Measurements from ENCODE around the gene PES1.

Gene PES1

DNA sequence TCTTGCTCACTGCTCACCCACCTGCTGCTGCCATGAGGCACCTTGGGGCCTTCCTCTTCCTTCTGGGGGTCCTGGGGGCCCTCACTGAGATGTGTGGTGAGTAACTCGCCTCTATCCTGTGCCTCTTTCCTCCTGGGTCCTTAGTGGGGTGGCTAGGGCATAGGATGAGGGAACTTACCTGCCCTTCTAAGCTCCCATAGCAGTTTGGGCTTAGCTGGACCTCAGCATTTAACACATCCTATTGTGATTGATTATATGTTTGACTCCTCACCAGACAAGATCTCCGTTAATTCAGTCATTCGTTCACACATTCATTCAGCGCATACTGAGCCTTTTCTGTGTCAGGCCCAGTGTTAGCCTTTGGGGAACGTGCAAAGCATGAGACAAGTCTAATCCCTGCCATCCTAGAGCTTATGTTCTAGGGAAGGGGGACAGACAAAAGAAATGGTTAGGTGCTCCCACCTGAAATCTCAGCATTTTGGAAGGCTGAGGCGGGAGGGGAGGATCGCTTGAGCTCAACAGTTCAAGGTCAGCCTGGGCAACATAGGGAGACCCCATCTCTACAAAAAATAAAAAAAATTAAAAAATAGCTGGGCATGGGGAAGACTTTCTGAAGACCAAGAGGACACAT, 15.7 kb upstream of the PES1 start:
- peaks cover 16% of the 10 kb centered on the region for H3K36me3 ChIP-seq (ENCODE audit: insufficient read depth, low read length)
- peak overlapping the region; percentile 56 to 94 for H3K4me3 ChIP-seq (ENCODE audit: low read depth in 1 of 2, low read length in 2 of 2)
- H3K9me3 ChIP-seq (ENCODE audit: low read length) = no peaks in the 10 kb centered on the region
- no peaks in the 10 kb centered on the region for H3K27me3 ChIP-seq (ENCODE audit: control insufficient read depth in 1 of 2, insufficient read depth in 2 of 2, low read length in 2 of 2)
- H3K4me1 ChIP-seq (ENCODE audit: insufficient read depth, low read length) = peaks cover 43% of the 10 kb centered on the region
- peak overlapping the region; percentile 82 for H3K27ac ChIP-seq (ENCODE audit: low read depth, low read length)
- peak overlapping the region; percentile 43 for H3K9ac ChIP-seq (ENCODE audit: low read length)

- Histone ChIP-seq H3K36me3 (ENCODE audit: insufficient read depth, low read length) (peaks cover 16% of the 10 kb centered on the region), H3K27me3 (ENCODE audit: control insufficient read depth in 1 of 2, insufficient read depth in 2 of 2, low read length in 2 of 2) (no peaks in the 10 kb centered on the region), H3K9ac (ENCODE audit: low read length) (peak within 1 kb of the TSS; percentile 43), H3K4me1 (ENCODE audit: insufficient read depth, low read length) (peaks cover 43% of the 10 kb centered on the region), H3K27ac (ENCODE audit: low read depth, low read length) (peak within 1 kb of the TSS; percentile 82), H3K4me3 (ENCODE audit: low read depth in 1 of 2, low read length in 2 of 2) (peak within 1 kb of the TSS; percentile 56 to 94), H3K9me3 (ENCODE audit: low read length) (no peaks in the 10 kb centered on the region)
These were observed 15.0 kb upstream of the PES1 start, which contains the start of gene TCN2 for GRCh38 chr22:30606455-30607299. TSS of gene TCN2 (plus strand) at chr22:30607174. CDS start at chr22:30607332, 158 bp downstream.

DNA sequence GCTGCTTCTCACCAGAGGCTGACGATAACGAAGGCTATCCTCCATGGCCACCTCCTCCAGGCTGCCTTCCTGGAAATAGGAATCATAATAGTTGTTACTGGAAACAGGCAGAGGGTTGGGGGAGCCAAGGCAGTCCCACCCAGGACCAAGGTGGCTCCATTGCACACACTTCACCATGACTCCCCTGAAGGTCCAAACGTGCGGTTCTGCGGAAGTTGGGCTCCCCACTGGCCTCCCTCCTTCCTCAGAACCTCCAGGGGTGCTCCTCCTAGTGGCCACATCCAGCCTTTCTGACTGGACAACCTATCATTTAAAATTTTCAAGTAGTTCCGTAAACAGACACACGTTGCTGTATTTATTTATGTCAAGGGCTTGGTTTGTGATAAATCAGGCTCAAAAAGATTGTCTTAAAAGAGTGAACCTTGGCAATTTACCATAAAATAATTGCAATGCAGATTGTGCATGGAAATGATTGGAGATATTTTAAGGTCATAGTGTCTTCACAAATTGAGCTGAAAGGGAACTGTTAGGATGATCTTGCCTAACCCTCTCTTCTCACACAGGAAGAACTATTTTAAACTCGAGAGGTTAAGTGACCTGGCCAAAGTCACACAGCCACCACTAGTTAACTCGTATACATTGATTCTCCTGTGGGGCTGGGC, 13.9 kb upstream of the PES1 start:
- H3K27me3 ChIP-seq (ENCODE audit: control insufficient read depth in 1 of 2, insufficient read depth in 2 of 2, low read length in 2 of 2) = no peaks in the 10 kb centered on the region
- peaks cover 43% of the 10 kb centered on the region for H3K4me1 ChIP-seq (ENCODE audit: insufficient read depth, low read length)
- H3K4me3 ChIP-seq (ENCODE audit: low read depth in 1 of 2, low read length in 2 of 2) = peak overlapping the region; percentile 23 to 94
- no peak overlapping the region for H3K9ac ChIP-seq (ENCODE audit: low read length)
- H3K9me3 ChIP-seq (ENCODE audit: low read length) = no peaks in the 10 kb centered on the region
- H3K36me3 ChIP-seq (ENCODE audit: insufficient read depth, low read length) = peaks cover 5% of the 10 kb centered on the region
- no peak overlapping the region for H3K27ac ChIP-seq (ENCODE audit: low read depth, low read length)

DNA sequence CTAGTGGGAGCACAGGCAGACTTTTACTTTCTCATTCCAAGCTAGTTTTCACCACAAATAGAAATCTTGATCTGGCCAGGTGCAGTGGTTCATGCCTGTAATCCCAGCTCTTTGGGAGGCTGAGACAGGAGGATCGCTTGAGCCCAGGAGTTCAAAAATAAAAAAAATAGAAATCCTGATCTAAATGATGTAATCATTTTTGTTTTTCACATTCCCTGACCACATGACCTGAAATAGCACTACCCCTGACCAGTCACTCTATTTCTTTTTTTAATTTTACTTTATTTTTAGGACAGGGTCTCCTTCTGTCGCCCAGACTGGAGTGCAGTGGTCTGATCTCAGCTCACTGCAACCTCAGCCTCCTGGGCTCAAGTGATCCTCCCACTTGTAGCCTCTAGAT, 13.0 kb upstream of the PES1 start:
- Histone ChIP-seq H3K27ac (ENCODE audit: low read depth, low read length) (no peak overlapping the region), H3K9ac (ENCODE audit: low read length) (no peak overlapping the region), H3K4me1 (ENCODE audit: insufficient read depth, low read length) (peaks cover 37% of the 10 kb centered on the region), H3K4me3 (ENCODE audit: low read depth in 1 of 2, low read length in 2 of 2) (no peak overlapping the region), H3K9me3 (ENCODE audit: low read length) (no peaks in the 10 kb centered on the region), H3K27me3 (ENCODE audit: control insufficient read depth in 1 of 2, insufficient read depth in 2 of 2, low read length in 2 of 2) (no peaks in the 10 kb centered on the region), H3K36me3 (ENCODE audit: insufficient read depth, low read length) (no peaks in the 10 kb centered on the region)

- Histone ChIP-seq H3K9ac (ENCODE audit: low read length) (no peak overlapping the region), H3K9me3 (ENCODE audit: low read length) (no peaks in the 10 kb centered on the region), H3K4me1 (ENCODE audit: insufficient read depth, low read length) (peaks cover 27% of the 10 kb centered on the region), H3K27me3 (ENCODE audit: control insufficient read depth in 1 of 2, insufficient read depth in 2 of 2, low read length in 2 of 2) (no peaks in the 10 kb centered on the region), H3K36me3 (ENCODE audit: insufficient read depth, low read length) (no peaks in the 10 kb centered on the region), H3K27ac (ENCODE audit: low read depth, low read length) (no peak overlapping the region), H3K4me3 (ENCODE audit: low read depth in 1 of 2, low read length in 2 of 2) (no peak overlapping the region)
These were observed 12.1 kb upstream of the PES1 start for GRCh38 chr22:30603801-30604200.

- no peaks in the 10 kb centered on the region for H3K36me3 ChIP-seq (ENCODE audit: insufficient read depth, low read length)
- H3K27me3 ChIP-seq (ENCODE audit: control insufficient read depth in 1 of 2, insufficient read depth in 2 of 2, low read length in 2 of 2) = no peaks in the 10 kb centered on the region
These were observed 10.3 kb upstream of the PES1 start for GRCh38 chr22:30602049-30602448.

GRCh38 chr22:30601464-30601863, 9.8 kb upstream of the PES1 start:
- Histone ChIP-seq H3K9ac (ENCODE audit: low read length) (no peak overlapping the region), H3K27me3 (ENCODE audit: control insufficient read depth in 1 of 2, insufficient read depth in 2 of 2, low read length in 2 of 2) (no peaks in the 10 kb centered on the region), H3K27ac (ENCODE audit: low read depth, low read length) (no peak overlapping the region)

More at GRCh38 chr22:30602049-30602448, 10.3 kb upstream of the PES1 start:
- Histone ChIP-seq H3K4me3 (ENCODE audit: low read depth in 1 of 2, low read length in 2 of 2) (no peak overlapping the region), H3K9me3 (ENCODE audit: low read length) (no peaks in the 10 kb centered on the region), H3K27ac (ENCODE audit: low read depth, low read length) (no peak overlapping the region), H3K9ac (ENCODE audit: low read length) (no peak overlapping the region), H3K4me1 (ENCODE audit: insufficient read depth, low read length) (peaks cover 10% of the 10 kb centered on the region)

DNA sequence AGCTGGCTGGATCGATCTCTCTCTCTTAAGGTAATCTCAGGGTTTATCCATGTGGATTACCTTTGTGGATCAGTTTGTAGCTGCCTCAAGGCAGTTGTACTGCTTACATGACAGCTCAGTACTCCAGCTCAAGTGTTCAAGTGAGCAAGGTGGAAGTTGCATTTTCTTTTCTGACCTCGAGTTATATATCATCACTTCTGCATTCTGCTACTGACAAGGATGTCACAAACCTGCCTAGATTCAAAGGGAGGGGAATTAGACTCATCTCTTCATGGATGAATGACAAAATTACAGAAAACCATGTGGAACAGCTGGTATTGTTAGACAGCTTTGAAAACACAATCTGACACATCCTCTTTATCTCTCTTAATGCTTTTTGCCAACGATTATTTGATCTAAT, 9.2 kb upstream of the PES1 start:
- Histone ChIP-seq H3K4me3 (ENCODE audit: low read depth in 1 of 2, low read length in 2 of 2) (no peak overlapping the region), H3K9ac (ENCODE audit: low read length) (no peak overlapping the region), H3K27ac (ENCODE audit: low read depth, low read length) (no peak overlapping the region)

More at GRCh38 chr22:30601464-30601863, 9.8 kb upstream of the PES1 start:
- H3K36me3 ChIP-seq (ENCODE audit: insufficient read depth, low read length) = no peaks in the 10 kb centered on the region
- no peaks in the 10 kb centered on the region for H3K9me3 ChIP-seq (ENCODE audit: low read length)
- peaks cover 10% of the 10 kb centered on the region for H3K4me1 ChIP-seq (ENCODE audit: insufficient read depth, low read length)
- H3K4me3 ChIP-seq (ENCODE audit: low read depth in 1 of 2, low read length in 2 of 2) = no peak overlapping the region

GRCh38 chr22:30598986-30599385, 7.3 kb upstream of the PES1 start:
- Histone ChIP-seq H3K27ac (ENCODE audit: low read depth, low read length) (no peak overlapping the region), H3K9me3 (ENCODE audit: low read length) (no peaks in the 10 kb centered on the region), H3K9ac (ENCODE audit: low read length) (no peak overlapping the region), H3K27me3 (ENCODE audit: control insufficient read depth in 1 of 2, insufficient read depth in 2 of 2, low read length in 2 of 2) (no peaks in the 10 kb centered on the region), H3K4me1 (ENCODE audit: insufficient read depth, low read length) (no peaks in the 10 kb centered on the region), H3K4me3 (ENCODE audit: low read depth in 1 of 2, low read length in 2 of 2) (no peak overlapping the region), H3K36me3 (ENCODE audit: insufficient read depth, low read length) (no peaks in the 10 kb centered on the region)

More for the DNA sequence above, 9.2 kb upstream of the PES1 start:
- no peaks in the 10 kb centered on the region for H3K27me3 ChIP-seq (ENCODE audit: control insufficient read depth in 1 of 2, insufficient read depth in 2 of 2, low read length in 2 of 2)
- H3K4me1 ChIP-seq (ENCODE audit: insufficient read depth, low read length) = peaks cover 9% of the 10 kb centered on the region
- no peaks in the 10 kb centered on the region for H3K36me3 ChIP-seq (ENCODE audit: insufficient read depth, low read length)
- H3K9me3 ChIP-seq (ENCODE audit: low read length) = no peaks in the 10 kb centered on the region

GRCh38 chr22:30596886-30597285, 5.2 kb upstream of the PES1 start:
- Histone ChIP-seq H3K9me3 (ENCODE audit: low read length) (no peaks in the 10 kb centered on the region), H3K4me1 (ENCODE audit: insufficient read depth, low read length) (no peaks in the 10 kb centered on the region), H3K27me3 (ENCODE audit: control insufficient read depth in 1 of 2, insufficient read depth in 2 of 2, low read length in 2 of 2) (no peaks in the 10 kb centered on the region), H3K27ac (ENCODE audit: low read depth, low read length) (no peak overlapping the region), H3K9ac (ENCODE audit: low read length) (no peak overlapping the region), H3K4me3 (ENCODE audit: low read depth in 1 of 2, low read length in 2 of 2) (no peak overlapping the region), H3K36me3 (ENCODE audit: insufficient read depth, low read length) (no peaks in the 10 kb centered on the region)

DNA sequence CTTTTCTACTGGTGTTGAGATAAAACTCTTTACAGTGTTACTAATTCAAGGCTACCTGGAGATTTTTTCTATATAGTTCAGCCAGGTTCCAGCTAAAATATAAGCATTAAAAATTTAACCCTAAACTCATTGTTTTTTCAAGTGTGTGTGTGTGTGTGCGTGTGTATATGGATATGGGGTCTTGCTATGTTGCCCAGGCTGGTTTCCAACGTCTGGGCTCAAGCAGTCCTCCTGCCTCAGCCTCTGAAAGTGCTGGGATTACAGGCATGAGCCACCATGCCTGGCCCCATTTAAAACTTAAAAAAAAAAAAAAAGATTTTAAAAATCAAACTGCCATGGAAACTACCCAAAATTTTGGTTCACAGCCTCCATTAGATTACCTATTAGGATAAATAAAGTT, 4.5 kb upstream of the PES1 start:
- Histone ChIP-seq H3K9me3 (ENCODE audit: low read length) (no peaks in the 10 kb centered on the region), H3K27me3 (ENCODE audit: control insufficient read depth in 1 of 2, insufficient read depth in 2 of 2, low read length in 2 of 2) (no peaks in the 10 kb centered on the region), H3K4me1 (ENCODE audit: insufficient read depth, low read length) (peaks cover 1% of the 10 kb centered on the region), H3K27ac (ENCODE audit: low read depth, low read length) (no peak overlapping the region), H3K36me3 (ENCODE audit: insufficient read depth, low read length) (no peaks in the 10 kb centered on the region), H3K9ac (ENCODE audit: low read length) (no peak overlapping the region), H3K4me3 (ENCODE audit: low read depth in 1 of 2, low read length in 2 of 2) (no peak overlapping the region)

Data from muscle layer of colon (tissue), 2 donors.